ENCODE results near the gene PRM2. TPM values are rescaled to one million over a fixed set of nuclear protein-coding genes. Genes with fewer than 3 reads are reported as not detected.

Gene PRM2
- total and polyA plus RNA-seq, 5 donors from 2014 or later, result not detected

GRCh38 chr16:11258553-11259492 is 17.5 kb downstream of the PRM2 start:
- DNase-seq (peak in 2 of 3 donors; percentile 60 to 90), ATAC-seq (ENCODE audit: low read depth in 2 of 2) (peak; percentile 6 to 10)
- Histone ChIP-seq H3K4me1 (ENCODE audit: control insufficient read depth, insufficient read depth, low read length, poor library complexity, severe bottlenecking) (peaks cover 40% of the 10 kb centered on the region), H3K36me3 (ENCODE audit: control insufficient read depth, insufficient read depth, low read length) (no peaks in the 10 kb centered on the region), H3K4me3 (ENCODE audit: low read depth, low read length) (peak overlapping the region; percentile 51), H3K27ac (ENCODE audit: insufficient read depth, low read length, poor library complexity, severe bottlenecking) (peak overlapping the region; percentile 60), H3K27me3 (ENCODE audit: control insufficient read depth, insufficient read depth, low read length) (no peaks in the 10 kb centered on the region), H3K9me3 (ENCODE audit: control insufficient read depth in 2 of 2, low read length in 2 of 2) (no peaks in the 10 kb centered on the region)
- Mint-ChIP-seq H3K9me3 (no peaks in the 10 kb centered on the region), H3K4me3 (peak overlapping the region; percentile 31 to 97 (median 66)), H3K4me1 (peaks cover 5 to 48% (median 27%) of the 10 kb centered on the region in 4 donors), H3K27ac (peak overlapping the region; percentile 40 to 84 (median 75)), H3K36me3 (peaks cover under 1% of the 10 kb centered on the region), H3K27me3 (no peaks in the 10 kb centered on the region)

- Mint-ChIP-seq H3K27me3 (no peaks in the 10 kb centered on the region), H3K4me3 (peak overlapping the region; percentile 97 to 100 (median 97)), H3K27ac (peak overlapping the region; percentile 94 to 96 (median 96)), H3K36me3 (peaks cover 6% of the 10 kb centered on the region), H3K4me1 (peaks cover 11 to 49% (median 31%) of the 10 kb centered on the region in 4 donors), H3K9me3 (no peaks in the 10 kb centered on the region)
- Histone ChIP-seq H3K4me3 (ENCODE audit: low read depth, low read length) (peak overlapping the region; percentile 70), H3K27me3 (ENCODE audit: control insufficient read depth, insufficient read depth, low read length) (no peaks in the 10 kb centered on the region), H3K36me3 (ENCODE audit: control insufficient read depth, insufficient read depth, low read length) (no peaks in the 10 kb centered on the region), H3K27ac (ENCODE audit: insufficient read depth, low read length, poor library complexity, severe bottlenecking) (peak overlapping the region; percentile 91), H3K4me1 (ENCODE audit: control insufficient read depth, insufficient read depth, low read length, poor library complexity, severe bottlenecking) (peaks cover 47% of the 10 kb centered on the region), H3K9me3 (ENCODE audit: control insufficient read depth in 2 of 2, low read length in 2 of 2) (no peaks in the 10 kb centered on the region)
- DNase-seq, result peak; percentile 40 to 83 (median 57)
- peak; percentile 14 to 17 for ATAC-seq (ENCODE audit: low read depth in 2 of 2)
Measured at GRCh38 chr16:11257131-11257938, 18.9 kb downstream of the PRM2 start.

GRCh38 chr16:11256661-11257130 is 19.6 kb downstream of the PRM2 start:
- peak in 2 of 3 donors; percentile 42 to 45 for DNase-seq
- no peak for ATAC-seq (ENCODE audit: low read depth in 2 of 2)
- no peaks in the 10 kb centered on the region for H3K9me3 ChIP-seq (ENCODE audit: control insufficient read depth in 2 of 2, low read length in 2 of 2)
- H3K27me3 ChIP-seq (ENCODE audit: control insufficient read depth, insufficient read depth, low read length), result no peaks in the 10 kb centered on the region
- no peaks in the 10 kb centered on the region for H3K9me3 Mint-ChIP-seq
- H3K27me3 Mint-ChIP-seq, result no peaks in the 10 kb centered on the region
- H3K4me3 Mint-ChIP-seq, result peak overlapping the region; percentile 97 to 100 (median 97)
- peak overlapping the region; percentile 91 for H3K27ac ChIP-seq (ENCODE audit: insufficient read depth, low read length, poor library complexity, severe bottlenecking)
- H3K4me1 ChIP-seq (ENCODE audit: control insufficient read depth, insufficient read depth, low read length, poor library complexity, severe bottlenecking), result peaks cover 53% of the 10 kb centered on the region
- H3K36me3 ChIP-seq (ENCODE audit: control insufficient read depth, insufficient read depth, low read length), result no peaks in the 10 kb centered on the region
- H3K36me3 Mint-ChIP-seq, result peaks cover 11% of the 10 kb centered on the region
- peak overlapping the region; percentile 70 for H3K4me3 ChIP-seq (ENCODE audit: low read depth, low read length)
- peak overlapping the region; percentile 96 to 98 (median 96) for H3K27ac Mint-ChIP-seq
- H3K4me1 Mint-ChIP-seq, result peaks cover 11 to 55% (median 36%) of the 10 kb centered on the region in 4 donors

- Histone ChIP-seq H3K9me3 (ENCODE audit: control insufficient read depth in 2 of 2, low read length in 2 of 2) (no peaks in the 10 kb centered on the region), H3K27me3 (ENCODE audit: control insufficient read depth, insufficient read depth, low read length) (no peaks in the 10 kb centered on the region), H3K27ac (ENCODE audit: insufficient read depth, low read length, poor library complexity, severe bottlenecking) (peak within 1 kb of the TSS; percentile 91), H3K36me3 (ENCODE audit: control insufficient read depth, insufficient read depth, low read length) (no peaks in the 10 kb centered on the region), H3K4me3 (ENCODE audit: low read depth, low read length) (peak within 1 kb of the TSS; percentile 70), H3K4me1 (ENCODE audit: control insufficient read depth, insufficient read depth, low read length, poor library complexity, severe bottlenecking) (peaks cover 59% of the 10 kb centered on the region)
- no peaks in the 10 kb centered on the region for H3K27me3 Mint-ChIP-seq
- peaks cover 11 to 61% (median 38%) of the 10 kb centered on the region in 4 donors for H3K4me1 Mint-ChIP-seq
- ATAC-seq (ENCODE audit: low read depth in 2 of 2) (peak; percentile 61 to 63), DNase-seq (peak; percentile 81 to 91 (median 87))
- H3K9me3 Mint-ChIP-seq, result no peaks in the 10 kb centered on the region
- H3K4me3 Mint-ChIP-seq, result peak within 1 kb of the TSS; percentile 97 to 100 (median 97)
- peak within 1 kb of the TSS; percentile 96 to 98 (median 96) for H3K27ac Mint-ChIP-seq
- H3K36me3 Mint-ChIP-seq, result peaks cover 11% of the 10 kb centered on the region
Measured at GRCh38 chr16:11255737-11256660, 20.3 kb downstream of the PRM2 start, which contains the start of gene SOCS1. Gene SOCS1 (minus strand): TSS chr16:11256204. CDS start chr16:11255478, 726 bp downstream.

GRCh38 chr16:11254913-11255736 is 21.2 kb downstream of the PRM2 start:
- Histone ChIP-seq H3K4me1 (ENCODE audit: control insufficient read depth, insufficient read depth, low read length, poor library complexity, severe bottlenecking) (peaks cover 59% of the 10 kb centered on the region), H3K9me3 (ENCODE audit: control insufficient read depth in 2 of 2, low read length in 2 of 2) (no peaks in the 10 kb centered on the region), H3K36me3 (ENCODE audit: control insufficient read depth, insufficient read depth, low read length) (no peaks in the 10 kb centered on the region), H3K4me3 (ENCODE audit: low read depth, low read length) (peak overlapping the region; percentile 77), H3K27me3 (ENCODE audit: control insufficient read depth, insufficient read depth, low read length) (no peaks in the 10 kb centered on the region), H3K27ac (ENCODE audit: insufficient read depth, low read length, poor library complexity, severe bottlenecking) (peak overlapping the region; percentile 91)
- H3K9me3 Mint-ChIP-seq, result no peaks in the 10 kb centered on the region
- H3K4me3 Mint-ChIP-seq, result peak overlapping the region; percentile 86 to 93 (median 88)
- DNase-seq, result peak; percentile 54 to 84 (median 70)
- H3K27ac Mint-ChIP-seq, result peak overlapping the region; percentile 38 to 92 (median 79)
- peak; percentile 3 to 10 for ATAC-seq (ENCODE audit: low read depth in 2 of 2)
- H3K4me1 Mint-ChIP-seq, result peaks cover 15 to 68% (median 41%) of the 10 kb centered on the region in 4 donors
- peaks cover 15% of the 10 kb centered on the region for H3K36me3 Mint-ChIP-seq
- H3K27me3 Mint-ChIP-seq, result no peaks in the 10 kb centered on the region

GRCh38 chr16:11253995-11254912 is 22.0 kb downstream of the PRM2 start:
- Histone ChIP-seq H3K4me3 (ENCODE audit: low read depth, low read length) (peak overlapping the region; percentile 77), H3K27me3 (ENCODE audit: control insufficient read depth, insufficient read depth, low read length) (no peaks in the 10 kb centered on the region), H3K27ac (ENCODE audit: insufficient read depth, low read length, poor library complexity, severe bottlenecking) (peak overlapping the region; percentile 91), H3K9me3 (ENCODE audit: control insufficient read depth in 2 of 2, low read length in 2 of 2) (no peaks in the 10 kb centered on the region), H3K36me3 (ENCODE audit: control insufficient read depth, insufficient read depth, low read length) (no peaks in the 10 kb centered on the region), H3K4me1 (ENCODE audit: control insufficient read depth, insufficient read depth, low read length, poor library complexity, severe bottlenecking) (peaks cover 59% of the 10 kb centered on the region)
- DNase-seq, result peak in 1 of 3 donors; percentile 49
- Mint-ChIP-seq H3K9me3 (no peaks in the 10 kb centered on the region), H3K4me3 (peak overlapping the region; percentile 86 to 99 (median 90)), H3K36me3 (peaks cover 15% of the 10 kb centered on the region), H3K27me3 (no peaks in the 10 kb centered on the region), H3K4me1 (peaks cover 15 to 62% (median 41%) of the 10 kb centered on the region in 4 donors), H3K27ac (peak overlapping the region; percentile 83 to 95 (median 92))
- no peak for ATAC-seq (ENCODE audit: low read depth in 2 of 2)

Measured in CD4-positive, CD25-positive, alpha-beta regulatory T cell (primary cell).